ENCODE measurements around the gene QRICH2. TPM values are rescaled to one million over a fixed set of nuclear protein-coding genes. Genes with fewer than 3 reads are reported as not detected.

The QRICH2 gene
- total and polyA plus RNA-seq, 10 of the 15 experiments (the other 5 are each of a cell fraction or from before 2014, with no cell fraction given), result 0.04 to 0.72 (median 0.25) TPM

DNA sequence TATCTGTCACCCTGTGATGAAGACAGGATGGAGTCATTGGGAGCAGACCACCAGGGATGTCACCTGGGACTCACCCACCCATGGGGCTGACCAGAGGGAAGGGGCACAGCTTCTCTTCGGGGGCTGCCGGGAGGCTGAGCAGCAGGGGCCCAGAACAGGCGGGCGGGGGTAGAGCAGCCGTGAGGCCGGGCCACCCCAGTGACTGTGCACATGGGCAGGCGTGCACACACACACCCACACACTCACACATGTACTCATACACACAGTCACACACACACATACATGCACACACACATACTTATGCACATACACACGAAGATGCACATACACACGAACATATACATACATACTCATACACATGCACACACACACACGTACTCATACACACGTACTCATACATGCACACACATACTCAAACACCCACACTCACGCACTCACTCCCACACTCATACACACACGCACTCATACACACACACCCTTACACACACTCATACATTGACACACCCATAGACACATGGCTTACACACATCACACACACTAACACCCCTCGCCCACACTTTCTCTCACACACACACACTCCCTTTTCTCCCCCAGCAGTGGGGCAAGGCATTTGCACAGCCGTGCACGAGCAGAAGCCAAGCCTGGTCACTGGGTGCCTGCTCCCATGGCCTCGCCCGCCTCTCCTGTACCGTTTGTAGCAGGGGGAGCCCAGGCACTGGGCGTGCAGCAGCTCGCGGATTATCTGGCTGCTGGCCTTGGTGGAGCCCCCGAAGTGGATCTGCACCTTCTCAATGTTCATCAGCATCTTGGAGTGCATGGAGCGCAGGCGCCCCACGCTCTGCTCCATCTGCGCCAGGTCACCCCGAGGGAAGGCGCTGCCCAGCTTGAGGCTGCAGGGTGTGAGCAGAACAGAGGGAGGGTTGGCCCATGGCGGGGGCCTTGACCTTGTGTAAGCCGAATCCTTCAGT is 30.5 kb downstream of the QRICH2 start (continued):
- TF ChIP-seq, protein P1, sequence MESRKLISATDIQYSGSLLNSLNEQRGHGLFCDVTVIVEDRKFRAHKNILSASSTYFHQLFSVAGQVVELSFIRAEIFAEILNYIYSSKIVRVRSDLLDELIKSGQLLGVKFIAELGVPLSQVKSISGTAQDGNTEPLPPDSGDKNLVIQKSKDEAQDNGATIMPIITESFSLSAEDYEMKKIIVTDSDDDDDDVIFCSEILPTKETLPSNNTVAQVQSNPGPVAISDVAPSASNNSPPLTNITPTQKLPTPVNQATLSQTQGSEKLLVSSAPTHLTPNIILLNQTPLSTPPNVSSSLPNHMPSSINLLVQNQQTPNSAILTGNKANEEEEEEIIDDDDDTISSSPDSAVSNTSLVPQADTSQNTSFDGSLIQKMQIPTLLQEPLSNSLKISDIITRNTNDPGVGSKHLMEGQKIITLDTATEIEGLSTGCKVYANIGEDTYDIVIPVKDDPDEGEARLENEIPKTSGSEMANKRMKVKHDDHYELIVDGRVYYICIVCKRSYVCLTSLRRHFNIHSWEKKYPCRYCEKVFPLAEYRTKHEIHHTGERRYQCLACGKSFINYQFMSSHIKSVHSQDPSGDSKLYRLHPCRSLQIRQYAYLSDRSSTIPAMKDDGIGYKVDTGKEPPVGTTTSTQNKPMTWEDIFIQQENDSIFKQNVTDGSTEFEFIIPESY (IDR thresholded peaks at IDR 0.05), result no peak
- TF ChIP-seq, protein P2, sequence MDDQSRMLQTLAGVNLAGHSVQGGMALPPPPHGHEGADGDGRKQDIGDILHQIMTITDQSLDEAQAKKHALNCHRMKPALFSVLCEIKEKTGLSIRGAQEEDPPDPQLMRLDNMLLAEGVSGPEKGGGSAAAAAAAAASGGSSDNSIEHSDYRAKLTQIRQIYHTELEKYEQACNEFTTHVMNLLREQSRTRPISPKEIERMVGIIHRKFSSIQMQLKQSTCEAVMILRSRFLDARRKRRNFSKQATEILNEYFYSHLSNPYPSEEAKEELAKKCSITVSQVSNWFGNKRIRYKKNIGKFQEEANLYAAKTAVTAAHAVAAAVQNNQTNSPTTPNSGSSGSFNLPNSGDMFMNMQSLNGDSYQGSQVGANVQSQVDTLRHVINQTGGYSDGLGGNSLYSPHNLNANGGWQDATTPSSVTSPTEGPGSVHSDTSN (IDR thresholded peaks at IDR 0.05; ENCODE audit: insufficient replicate concordance, low read depth, low read length), result peak; percentile 54
- TF ChIP-seq TCF3 (IDR thresholded peaks at IDR 0.05; ENCODE audit: borderline replicate concordance, insufficient read depth, low read depth, low read length) (0 out of 2 replicates have a peak, but pooled peaks have one; percentile 55), NBN (IDR thresholded peaks at IDR 0.05) (no peak), SMARCA5 (IDR thresholded peaks at IDR 0.05) (no peak), NRF1 (conservative IDR thresholded peaks at IDR 0.05; ENCODE audit: low read depth, low read length) (no peak), ZNF207 (IDR thresholded peaks at IDR 0.05; ENCODE audit: borderline replicate concordance) (no peak), POLR2A (IDR thresholded peaks at IDR 0.05; ENCODE audit: low read depth, low read length) (peak; percentile 13; the same call in 1 of the 2 replicates), KLF5 (IDR thresholded peaks at IDR 0.05; ENCODE audit: partially characterized antibody) (no peak), NR2C1 (IDR thresholded peaks at IDR 0.05) (no peak), HDGF (IDR thresholded peaks at IDR 0.05) (0 out of 2 replicates have a peak, but pooled peaks have one; percentile 56), ESRRA (IDR thresholded peaks at IDR 0.05; ENCODE audit: low read length) (no peak), IKZF1 (conservative IDR thresholded peaks at IDR 0.05) (no peak), PAX8 (IDR thresholded peaks at IDR 0.05) (no peak), NFIC (IDR thresholded peaks at IDR 0.05; ENCODE audit: low read depth, low read length) (0 out of 2 replicates have a peak, but pooled peaks have one; percentile 20), ZNF384 (IDR thresholded peaks at IDR 0.05; ENCODE audit: borderline replicate concordance, low read depth, low read length) (no peak), NR2C2 (IDR thresholded peaks at IDR 0.05; ENCODE audit: borderline replicate concordance, control insufficient read depth, insufficient read length, low read depth) (no peak), IKZF2 (IDR thresholded peaks at IDR 0.05) (no peak)
- TF ChIP-seq, protein P3, sequence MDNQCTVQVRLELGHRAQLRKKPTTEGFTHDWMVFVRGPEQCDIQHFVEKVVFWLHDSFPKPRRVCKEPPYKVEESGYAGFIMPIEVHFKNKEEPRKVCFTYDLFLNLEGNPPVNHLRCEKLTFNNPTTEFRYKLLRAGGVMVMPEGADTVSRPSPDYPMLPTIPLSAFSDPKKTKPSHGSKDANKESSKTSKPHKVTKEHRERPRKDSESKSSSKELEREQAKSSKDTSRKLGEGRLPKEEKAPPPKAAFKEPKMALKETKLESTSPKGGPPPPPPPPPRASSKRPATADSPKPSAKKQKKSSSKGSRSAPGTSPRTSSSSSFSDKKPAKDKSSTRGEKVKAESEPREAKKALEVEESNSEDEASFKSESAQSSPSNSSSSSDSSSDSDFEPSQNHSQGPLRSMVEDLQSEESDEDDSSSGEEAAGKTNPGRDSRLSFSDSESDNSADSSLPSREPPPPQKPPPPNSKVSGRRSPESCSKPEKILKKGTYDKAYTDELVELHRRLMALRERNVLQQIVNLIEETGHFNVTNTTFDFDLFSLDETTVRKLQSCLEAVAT (IDR thresholded peaks at IDR 0.05), result no peak
- TF ChIP-seq, protein P4, sequence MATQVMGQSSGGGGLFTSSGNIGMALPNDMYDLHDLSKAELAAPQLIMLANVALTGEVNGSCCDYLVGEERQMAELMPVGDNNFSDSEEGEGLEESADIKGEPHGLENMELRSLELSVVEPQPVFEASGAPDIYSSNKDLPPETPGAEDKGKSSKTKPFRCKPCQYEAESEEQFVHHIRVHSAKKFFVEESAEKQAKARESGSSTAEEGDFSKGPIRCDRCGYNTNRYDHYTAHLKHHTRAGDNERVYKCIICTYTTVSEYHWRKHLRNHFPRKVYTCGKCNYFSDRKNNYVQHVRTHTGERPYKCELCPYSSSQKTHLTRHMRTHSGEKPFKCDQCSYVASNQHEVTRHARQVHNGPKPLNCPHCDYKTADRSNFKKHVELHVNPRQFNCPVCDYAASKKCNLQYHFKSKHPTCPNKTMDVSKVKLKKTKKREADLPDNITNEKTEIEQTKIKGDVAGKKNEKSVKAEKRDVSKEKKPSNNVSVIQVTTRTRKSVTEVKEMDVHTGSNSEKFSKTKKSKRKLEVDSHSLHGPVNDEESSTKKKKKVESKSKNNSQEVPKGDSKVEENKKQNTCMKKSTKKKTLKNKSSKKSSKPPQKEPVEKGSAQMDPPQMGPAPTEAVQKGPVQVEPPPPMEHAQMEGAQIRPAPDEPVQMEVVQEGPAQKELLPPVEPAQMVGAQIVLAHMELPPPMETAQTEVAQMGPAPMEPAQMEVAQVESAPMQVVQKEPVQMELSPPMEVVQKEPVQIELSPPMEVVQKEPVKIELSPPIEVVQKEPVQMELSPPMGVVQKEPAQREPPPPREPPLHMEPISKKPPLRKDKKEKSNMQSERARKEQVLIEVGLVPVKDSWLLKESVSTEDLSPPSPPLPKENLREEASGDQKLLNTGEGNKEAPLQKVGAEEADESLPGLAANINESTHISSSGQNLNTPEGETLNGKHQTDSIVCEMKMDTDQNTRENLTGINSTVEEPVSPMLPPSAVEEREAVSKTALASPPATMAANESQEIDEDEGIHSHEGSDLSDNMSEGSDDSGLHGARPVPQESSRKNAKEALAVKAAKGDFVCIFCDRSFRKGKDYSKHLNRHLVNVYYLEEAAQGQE (IDR thresholded peaks at IDR 0.05; ENCODE audit: low read depth, low read length), result no peak
